NCI-H128 (cell line): ENCODE measurements around the gene SLC35E2B.
A peak's percentile ranks its signal among the peaks of the same experiment; 100 is the strongest.
"Not testable (repeated sequence)": the region's sequence is repeated elsewhere in the genome, so short reads cannot be mapped to it uniquely, and the experiment has no call there.

Experiments
- DNase-seq: peaks from one replicate; lab custom pipeline; 2025; ENCODE audit not compliant: unreplicated experiment; lab: John Stamatoyannopoulos, UW

The SLC35E2B gene

DNA sequence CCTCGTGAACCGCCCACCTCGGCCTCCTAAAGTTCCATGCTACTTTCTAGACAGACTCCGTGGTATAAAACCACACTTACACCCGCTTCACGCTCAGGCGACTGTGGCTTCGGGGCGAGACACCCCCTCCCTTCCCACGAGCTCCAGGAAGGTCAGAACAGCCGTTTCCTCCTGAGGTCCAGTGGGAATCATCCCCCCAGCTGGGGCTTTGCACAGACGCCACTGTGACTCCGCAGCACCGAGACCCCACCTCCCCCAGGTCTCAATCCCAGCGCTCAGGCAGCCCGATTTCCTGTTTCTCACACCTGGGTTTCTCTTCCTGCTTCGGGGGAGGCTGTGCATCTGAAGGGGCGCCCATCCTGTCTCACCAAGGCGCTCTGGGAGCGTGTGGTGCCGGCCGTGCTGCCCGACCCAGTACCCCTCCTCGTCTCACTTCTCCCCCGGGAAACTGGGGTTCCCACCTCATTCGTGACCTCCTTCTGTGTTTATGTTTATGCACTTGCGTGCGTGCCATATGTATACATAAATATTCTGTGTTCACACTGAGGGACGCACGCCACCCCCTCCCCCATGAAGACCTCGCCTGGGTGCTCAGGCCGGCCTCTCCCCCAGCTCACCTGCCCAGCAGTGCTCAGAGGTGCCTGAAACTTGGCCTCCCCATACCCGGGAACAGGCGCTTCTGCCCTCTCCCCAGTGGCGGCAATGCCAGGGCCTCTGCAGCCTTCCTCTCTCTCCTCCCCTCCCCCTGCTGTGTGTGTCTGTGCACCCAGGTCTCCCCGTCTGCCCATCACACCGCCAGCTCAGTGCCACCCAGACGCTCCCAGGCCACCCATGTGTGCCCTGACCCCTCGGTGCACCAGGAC is 14.6 kb downstream of the SLC35E2B start:
- no peak for DNase-seq

DNA sequence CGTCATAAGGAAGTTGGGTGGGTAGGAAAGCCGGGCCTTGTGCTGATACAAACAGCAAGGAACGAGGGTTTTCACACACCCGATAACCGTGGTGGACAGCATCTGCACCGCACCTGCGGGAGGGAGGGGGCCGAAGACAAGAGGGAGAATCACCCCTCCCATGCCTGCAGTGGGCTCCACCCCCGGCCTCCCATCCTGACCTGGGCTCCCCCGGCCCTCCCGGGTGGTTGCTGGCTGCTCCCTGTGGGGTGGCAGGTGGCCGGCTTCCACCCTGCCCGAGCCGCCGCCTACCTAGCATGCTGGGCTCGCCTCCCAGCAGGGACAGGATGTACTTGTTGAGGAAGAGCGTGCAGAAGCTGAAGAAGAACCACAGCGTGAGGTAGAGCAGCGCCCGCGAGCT is 16.5 kb downstream of the SLC35E2B start:
- not testable (repeated sequence) for DNase-seq

DNA sequence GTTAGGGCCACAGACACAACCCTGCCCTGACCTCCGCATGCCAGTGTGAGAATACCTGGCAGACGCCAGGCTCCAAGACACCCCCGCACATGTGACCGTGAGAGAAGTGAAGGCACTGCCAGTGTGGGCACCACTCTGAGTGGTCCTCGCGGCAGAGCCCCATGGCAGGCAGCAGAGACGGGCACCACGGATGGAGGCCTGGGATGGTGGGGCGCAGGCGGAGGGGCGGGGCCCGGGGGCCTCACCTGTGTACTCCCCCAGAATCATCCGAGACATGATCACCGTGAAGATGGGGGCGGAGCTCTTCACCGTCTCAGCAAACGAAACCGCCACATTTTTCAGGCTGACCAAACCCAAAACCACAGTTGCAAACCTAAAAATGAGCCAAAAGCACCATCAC is 17.4 kb downstream of the SLC35E2B start:
- DNase-seq = not testable (repeated sequence)

DNA sequence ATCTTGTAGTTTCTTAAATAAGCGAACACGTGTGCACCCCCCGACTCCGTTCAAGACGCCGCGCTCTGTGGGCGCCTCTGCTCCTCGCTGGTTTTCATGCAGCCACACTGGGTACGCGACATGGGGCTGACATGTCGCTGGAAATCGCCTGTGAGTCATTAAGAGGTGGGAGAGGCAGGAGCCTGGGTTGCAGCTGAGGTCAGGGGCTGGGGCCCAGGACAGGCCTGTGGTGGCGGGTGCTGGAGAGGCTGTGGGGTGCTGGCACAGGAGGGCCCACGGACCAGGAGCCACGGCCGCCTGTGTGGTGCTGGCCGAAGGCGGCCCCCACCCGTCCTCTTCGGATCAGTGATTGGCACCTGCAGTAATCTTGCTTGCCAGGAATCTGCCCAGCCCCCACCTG is 17.8 kb downstream of the SLC35E2B start:
- DNase-seq = not testable (repeated sequence)

DNA sequence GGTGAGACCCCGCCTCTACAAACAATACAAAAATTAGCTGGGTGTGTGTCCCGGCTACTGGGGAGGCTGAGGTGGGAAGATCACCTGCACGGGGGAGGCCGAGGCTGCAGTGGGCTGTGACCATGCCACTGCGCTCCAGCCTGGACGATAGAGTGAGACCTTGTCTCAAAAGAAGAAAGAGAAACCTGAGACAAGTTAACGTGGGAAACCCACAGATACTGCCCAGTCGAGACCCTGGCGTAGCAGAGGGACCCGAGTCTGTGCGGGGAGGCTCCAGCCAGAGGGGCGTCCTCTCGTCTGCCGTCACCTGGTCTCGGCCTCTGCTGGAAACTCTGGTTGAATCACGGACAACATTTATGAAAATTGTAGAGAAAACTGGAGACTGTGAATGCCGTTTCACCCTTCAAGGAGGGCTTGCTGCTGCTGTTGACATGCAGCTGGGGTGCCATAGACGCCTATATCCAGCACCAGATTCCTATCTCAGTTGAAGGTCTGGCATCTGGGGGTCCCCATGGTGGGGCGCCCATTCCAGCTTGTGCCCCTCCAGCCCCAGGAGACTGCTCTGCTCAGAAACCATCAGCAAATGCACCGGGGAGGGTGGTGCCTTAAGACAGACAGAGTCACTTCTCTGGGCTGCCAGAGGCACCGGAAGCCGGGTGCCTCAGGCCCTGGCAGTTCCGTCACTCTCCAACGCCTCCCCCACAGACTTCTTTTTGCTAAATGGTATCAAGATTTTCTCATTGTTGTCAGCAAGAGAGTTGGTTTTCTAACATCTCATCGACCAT is 20.2 kb downstream of the SLC35E2B start:
- DNase-seq = no peak

DNA sequence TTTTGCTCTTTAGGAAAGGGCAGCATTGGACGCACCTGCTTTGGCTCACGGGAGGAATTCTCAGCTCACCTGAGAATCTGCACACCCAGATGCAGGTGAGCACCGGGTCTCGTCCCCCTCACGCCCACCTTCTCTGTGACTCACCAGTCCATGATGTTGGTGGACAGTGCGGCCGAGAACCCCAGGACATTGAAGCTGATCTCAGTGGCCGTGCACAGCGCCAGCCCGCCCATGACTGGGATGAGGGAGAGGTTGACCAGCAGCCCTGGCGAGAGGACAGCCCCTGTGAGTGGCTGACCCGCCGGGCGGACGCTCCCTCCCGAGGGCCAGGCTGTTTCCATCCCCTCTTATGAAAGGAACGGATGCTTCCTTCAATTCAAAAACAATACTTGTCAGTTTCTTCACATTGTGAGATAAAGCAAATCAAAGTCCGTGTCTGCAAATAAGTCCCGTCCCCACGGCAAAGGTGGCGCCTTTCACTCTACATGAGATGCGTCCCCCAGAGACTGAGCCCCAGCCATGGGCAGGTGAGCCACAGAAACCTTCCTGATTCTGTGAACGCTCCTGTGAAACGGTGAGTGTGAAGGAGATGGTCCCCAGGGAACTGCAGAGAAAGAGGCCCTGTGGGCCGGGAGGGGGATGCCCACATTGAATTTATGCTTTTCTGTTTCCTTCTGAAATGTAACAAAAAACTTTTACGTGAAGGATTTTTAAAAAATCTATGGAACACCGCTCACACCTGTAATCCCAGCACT is 21.1 kb downstream of the SLC35E2B start:
- no peak for DNase-seq

DNA sequence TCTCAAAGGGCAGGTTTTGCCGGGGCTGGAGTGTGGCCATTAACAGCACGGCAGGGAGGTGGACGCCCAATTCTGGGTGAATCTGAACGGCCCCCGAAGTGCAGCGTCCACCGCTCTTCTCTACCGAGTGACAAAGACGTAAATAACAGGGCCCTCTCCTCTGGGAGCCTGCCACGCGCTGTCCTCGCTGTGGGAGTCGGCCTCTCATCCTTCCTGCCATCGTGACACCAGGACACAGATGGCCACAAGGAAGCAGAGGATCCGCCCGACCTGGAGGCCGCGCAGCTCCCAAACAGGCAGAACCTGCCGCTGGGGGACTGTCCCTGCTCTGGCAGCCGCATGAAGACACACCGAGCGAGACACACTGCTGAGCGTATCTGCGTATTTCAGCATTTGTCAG is 21.7 kb downstream of the SLC35E2B start:
- DNase-seq = no peak

DNA sequence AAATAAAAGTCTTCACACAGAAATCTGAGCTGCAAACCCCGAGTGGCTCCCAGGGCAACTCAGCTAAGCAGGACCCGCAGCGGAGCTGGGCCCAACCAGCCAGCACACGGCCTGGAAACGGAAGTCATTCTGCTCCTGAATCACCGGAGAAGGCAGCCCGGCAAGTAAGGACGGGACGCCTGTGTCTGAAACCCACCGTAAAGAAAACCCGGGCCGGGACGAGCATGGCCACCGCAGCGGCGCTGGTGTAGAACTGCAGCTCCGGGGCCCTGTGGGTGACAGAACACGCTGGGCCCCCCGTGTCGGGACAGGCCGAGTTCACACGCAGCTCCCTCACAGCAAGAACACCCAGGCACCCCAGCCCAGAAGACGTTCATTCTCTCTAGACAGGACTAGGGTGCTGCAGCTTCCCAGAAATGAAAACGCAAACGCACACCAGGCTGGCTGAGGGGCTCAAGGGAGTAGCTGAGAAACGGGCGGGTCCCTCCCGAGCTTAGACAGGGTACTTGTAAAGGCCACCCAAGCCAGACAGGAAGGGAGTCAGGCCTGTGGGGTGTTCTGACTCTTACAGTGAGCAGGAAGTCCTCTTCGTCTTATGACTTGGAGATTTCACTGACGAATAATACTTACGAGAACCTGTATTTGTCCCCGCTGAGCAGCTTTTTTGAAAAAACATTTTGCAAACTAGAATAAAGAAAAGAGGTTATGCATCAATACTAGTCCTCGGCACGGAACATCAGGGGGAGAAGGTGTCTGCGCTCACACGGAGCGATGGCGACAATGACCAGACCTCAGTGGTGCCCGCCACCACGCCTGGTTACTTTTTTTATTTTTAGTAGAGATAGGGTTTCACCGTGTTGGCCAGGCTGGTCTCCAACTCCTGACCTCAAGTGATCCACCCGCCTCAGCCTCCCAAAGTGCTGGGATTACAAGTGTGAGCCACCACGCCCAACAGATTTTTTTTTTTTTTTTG is 22.8 kb downstream of the SLC35E2B start:
- DNase-seq = no peak

DNA sequence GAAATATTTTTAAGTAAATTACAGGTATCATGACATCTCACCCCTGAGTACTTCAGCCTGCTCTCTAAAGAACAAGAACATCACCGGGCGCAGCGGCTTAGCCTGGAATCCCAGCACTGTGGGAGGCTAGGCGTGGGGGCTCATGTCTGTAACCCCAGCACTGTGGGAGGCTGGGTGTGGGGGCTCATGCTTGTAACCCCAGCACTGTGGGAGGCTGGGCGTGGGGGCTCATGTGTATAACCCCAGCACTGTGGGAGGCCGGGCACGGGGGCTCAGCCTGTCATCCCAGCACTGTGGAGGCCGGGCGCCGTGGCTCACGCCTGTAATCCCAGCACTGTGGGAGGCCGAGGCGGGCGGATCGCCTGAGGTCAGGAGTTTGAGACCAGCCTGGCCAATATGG is 26.1 kb downstream of the SLC35E2B start:
- no peak for DNase-seq

DNA sequence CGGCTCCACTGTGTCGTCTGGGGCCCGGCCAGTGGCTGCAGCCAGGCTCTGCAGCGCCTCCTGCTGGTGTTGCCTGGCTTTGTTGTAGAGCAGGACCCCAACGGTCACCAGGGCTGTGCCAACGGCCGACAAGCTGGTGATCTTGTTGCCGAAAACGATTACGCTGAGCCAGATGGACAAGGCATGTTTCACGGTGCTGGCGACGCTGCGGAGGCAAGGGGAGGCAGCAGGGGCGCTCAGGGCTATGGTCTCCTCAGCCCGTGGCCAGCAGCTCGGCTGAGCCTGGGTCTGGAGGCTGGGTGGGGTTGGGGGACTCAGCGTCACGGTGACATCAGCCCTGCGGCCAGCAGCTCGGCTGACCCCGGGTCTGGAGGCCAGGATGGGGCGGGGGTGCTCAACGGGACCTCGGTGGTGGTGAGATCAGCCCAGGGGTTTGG is 26.8 kb downstream of the SLC35E2B start:
- DNase-seq = no peak

DNA sequence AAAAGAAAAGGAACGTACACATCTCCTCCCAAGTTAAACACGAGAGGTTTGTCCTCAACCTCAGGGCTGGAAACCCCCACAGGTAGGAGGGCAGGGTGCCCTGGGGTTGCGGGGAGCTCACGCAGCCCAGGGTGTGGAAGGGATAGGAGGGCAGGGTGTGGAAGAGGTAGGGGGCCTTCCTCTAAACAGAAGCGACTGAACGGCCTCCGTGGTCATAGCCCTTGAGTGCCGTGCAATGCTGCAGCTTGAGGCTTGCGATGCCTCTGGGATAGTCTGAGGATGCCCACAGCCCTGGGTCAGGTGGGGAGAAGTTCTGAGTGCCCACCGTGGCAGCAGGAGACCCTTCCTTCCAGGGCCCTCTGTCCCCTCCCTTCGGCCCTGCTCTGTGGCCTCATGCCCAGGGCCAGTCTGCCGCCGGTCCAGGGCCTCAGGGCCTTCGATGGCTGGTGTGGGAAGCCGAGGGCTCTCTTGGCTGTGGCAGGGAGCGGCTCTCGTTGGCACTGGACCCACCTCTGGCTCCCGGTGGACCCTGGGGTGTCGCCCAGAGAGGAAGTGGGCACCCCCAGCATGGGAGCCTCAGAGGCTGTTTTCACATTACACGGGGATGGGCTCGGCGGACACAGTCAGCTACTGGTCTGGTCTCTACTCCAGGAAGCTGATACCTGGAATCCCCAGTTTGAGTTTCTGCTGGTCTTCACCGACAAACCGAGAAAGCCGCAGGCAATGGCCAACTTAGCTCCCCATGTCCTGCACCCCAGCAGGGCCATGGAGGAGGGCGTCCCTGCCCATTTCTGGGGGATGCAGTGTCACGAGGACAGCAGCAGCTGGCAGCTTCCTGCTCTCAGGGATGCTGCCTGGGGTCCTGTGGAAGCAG is 27.4 kb downstream of the SLC35E2B start:
- no peak for DNase-seq

DNA sequence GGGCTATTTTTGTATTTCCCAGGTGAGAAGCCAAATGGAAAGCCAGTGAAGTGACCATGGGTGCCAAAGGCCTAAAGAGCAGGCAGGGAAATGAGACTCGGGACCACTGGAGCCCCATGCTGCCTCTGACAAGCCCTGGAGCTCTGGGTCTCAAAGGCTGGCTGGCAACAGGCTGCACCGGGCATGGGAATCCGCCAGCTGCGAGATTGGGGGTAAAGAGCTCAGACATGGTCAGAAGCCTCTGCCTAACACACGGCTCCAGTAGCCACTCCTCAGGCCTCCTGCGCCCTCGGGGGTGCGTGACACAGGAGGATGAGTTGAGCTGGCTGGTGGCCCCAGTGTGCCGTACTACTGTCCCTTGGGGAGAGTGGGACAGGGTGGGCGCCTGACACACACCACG is 28.3 kb downstream of the SLC35E2B start:
- not testable (repeated sequence) for DNase-seq

DNA sequence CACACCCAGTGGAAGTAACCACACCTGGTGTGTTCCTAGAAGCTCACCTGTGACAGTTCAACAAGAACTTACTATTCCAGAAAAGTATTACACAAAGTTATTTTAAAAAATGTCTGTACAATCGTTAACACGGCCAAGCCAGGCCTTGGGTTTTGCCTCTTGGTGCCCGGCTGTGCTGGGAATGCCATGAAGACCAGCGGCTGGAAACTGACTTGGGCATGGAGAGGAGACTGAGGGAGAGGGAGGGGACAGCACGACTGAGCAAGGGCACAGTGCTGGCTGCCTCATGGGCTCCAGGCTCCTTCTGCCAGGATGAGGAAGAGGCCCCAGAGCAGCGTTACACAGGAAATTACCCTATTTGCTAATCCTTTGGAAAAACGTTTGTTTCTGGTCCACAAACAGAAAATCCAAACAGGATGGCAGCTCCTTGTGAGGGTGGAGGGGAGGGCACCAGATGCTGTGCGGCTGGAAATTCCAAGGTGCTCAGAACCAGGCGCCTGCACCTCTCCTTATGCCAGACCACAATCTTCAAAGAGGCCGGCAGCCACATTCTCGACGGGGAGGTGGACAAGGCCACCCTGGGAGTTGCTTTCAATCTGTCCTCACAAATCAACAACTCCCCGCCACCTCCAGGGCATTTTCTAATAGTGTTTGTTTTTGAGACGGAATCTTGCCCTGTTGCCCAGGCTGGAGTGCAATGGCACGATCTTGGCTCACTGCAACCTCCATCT is 29.6 kb downstream of the SLC35E2B start:
- DNase-seq = not testable (repeated sequence)

DNA sequence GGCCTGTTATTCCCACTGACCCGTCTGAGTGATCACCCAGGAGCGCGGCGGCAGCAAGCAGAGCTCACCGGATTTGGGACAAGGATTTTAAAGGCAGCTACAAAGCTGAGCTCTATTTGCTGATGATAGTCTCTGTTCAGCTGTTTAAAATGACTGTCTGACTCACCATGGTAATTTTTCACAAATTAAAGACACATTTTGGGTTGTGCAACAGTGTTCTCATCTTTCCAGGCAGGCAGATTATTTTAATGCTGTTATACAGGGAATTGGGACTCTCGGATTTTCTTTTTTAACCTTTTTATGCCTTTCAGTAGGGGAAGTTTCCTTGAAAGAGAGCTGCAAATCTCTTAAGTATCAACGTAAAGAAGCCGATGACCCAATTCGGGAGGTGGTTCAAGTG is 30.2 kb downstream of the SLC35E2B start:
- not testable (repeated sequence) for DNase-seq

DNA sequence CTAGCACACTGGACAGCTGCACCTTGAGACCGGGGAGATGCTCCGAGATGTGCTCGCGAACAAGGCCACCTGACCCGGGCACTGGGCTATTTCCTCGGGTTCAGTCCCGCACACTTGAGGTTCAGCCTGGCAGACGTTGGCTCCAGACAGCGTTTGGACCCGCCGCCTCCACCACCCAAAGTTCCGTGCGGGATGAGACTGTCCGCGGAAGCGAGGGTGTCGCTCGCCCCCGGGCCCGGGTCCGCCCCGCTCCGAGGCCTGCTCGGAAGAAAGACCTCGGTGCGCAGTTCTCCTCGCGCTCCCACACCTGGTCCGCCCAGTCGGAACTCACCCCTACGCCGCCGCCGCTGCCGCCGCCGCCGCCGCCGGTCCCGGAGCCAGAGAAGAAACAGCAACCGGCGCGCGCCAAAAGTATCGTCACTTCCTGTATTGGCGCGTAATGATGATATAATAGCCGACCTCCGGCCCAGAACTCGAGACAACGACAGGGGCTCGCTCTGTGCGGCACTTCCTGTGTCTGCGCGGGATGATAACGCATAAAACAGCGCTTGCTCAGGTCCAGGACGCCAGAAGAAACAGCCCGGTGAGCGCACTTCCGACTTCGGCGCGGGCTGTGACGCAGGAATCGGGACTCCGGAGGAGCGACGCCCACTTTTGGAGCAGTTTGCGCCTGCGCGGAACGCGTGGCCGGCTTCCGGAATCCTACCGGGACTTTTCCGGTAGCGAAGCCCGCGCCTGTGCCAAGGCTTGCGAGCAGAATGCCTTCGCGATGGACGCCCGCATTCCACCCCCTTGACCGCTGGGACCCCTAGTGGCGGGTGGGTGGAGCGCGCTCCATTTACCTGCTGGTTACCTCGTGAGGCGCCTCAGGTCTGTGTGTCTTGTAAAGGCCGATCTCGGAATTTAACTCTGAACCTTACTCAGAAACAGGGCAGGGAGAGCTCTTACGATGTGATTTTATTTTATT is 33.7 kb downstream of the SLC35E2B start, which contains the start of gene CDK11B:
Gene CDK11B (minus strand): TSS at position 422 of the 967 bp plus-strand sequence. CDS start 1,519 bp downstream, outside the sequence.
- DNase-seq = peak; percentile 77

DNA sequence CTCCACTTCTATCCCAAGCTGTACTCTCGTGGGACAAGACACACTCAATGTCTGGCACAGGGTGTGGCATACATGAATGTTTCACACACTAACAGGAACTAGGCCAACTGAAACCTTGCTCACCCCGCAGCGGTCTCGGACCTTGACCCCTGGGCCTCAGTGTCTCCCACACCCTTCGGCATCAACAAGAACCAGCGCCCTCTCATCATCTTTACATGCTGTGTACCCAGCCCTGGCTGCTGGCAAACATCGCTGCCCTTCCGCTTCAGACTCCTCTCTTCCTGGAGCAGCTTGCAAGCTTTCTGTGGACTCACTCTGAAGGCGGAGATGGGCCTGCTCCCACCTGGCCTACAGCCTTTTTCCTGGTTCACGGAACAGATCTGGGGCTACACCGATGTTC is 44.3 kb downstream of the SLC35E2B start:
- not testable (repeated sequence) for DNase-seq

DNA sequence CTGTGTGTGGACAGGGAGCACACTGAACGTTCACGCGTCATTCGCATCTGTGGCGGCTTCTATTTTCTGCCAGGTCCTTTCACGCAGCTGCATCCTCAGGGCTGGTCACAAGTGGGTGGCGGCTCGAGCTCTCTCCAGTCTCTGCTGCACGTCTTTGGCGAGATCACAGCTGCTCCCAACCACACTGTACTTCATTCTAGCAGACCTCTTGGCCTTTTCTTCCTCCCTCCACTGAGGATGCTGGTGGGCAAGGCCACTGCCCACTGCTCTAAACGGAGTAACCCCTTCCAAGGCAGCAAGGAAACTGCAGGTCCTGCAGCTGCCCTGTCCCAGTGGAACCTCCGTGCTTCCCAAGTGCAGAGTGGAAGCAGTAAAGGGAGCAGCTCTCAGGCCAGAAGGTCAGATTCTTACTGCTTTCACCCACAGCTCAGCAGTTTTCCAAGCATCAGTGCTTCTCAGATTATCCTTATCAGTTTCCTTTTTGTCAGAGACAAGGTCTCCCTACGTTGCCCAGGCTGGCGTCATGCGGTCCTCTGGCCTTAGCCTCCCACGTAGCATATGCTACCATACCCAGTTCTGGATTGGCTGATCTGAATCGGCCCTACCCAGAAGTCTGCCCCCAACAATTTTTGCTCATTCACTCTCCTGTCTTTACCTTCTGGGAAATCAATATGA is 44.9 kb downstream of the SLC35E2B start:
- not testable (repeated sequence) for DNase-seq
